Measurements from ENCODE around the gene TRAPPC2L.

Gene TRAPPC2L

DNA sequence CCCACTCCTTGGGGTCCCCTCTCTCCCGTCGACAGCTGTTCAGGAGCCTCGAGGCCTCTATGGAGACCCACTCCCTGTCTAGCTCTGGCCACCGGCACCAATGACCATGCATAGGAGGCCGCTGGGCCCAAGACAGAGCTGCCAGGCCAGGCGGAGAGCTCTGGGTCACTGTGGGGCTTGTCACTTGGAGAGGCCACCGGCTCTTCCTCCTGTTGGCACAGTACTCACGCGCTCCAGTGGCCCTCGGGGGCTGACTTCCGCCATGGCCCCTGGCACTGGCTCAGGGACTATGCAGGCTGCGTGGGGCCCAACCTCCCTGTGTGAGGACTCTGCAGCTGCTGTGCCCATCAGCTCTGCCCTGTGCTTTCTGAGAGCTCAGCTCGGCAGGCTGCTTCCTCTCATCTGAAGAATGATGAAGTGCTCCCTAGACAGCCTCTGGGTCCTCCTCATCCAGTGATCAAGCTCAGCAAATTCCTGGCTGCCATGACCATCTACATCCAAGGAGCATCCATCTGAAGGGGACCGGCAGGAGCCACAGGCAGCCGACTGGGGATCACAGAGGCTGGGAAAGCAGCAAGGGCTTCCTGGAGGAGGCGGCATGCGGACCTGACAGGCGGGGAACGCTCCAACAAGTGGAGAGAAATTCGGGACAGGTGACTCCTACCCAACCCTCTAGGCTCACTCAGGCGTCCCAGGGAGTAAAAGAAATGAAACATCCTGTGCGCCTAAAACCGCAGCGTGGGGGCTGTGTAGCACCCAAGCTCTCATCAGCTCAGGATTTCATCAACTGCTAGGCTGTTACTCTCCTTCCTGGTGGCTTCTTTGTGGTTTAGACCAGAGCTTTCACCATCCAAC, 17.0 kb upstream of the TRAPPC2L start:
- TF ChIP-seq, protein P1, sequence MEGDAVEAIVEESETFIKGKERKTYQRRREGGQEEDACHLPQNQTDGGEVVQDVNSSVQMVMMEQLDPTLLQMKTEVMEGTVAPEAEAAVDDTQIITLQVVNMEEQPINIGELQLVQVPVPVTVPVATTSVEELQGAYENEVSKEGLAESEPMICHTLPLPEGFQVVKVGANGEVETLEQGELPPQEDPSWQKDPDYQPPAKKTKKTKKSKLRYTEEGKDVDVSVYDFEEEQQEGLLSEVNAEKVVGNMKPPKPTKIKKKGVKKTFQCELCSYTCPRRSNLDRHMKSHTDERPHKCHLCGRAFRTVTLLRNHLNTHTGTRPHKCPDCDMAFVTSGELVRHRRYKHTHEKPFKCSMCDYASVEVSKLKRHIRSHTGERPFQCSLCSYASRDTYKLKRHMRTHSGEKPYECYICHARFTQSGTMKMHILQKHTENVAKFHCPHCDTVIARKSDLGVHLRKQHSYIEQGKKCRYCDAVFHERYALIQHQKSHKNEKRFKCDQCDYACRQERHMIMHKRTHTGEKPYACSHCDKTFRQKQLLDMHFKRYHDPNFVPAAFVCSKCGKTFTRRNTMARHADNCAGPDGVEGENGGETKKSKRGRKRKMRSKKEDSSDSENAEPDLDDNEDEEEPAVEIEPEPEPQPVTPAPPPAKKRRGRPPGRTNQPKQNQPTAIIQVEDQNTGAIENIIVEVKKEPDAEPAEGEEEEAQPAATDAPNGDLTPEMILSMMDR (IDR thresholded peaks at IDR 0.05; ENCODE audit: low read length, missing control alignments): no peak
- no peak overlapping the region for H3K4me3 ChIP-seq (replicated peaks; ENCODE audit: low read depth, low read length)
- no peak for DNase-seq (ENCODE audit: low read depth)

DNA sequence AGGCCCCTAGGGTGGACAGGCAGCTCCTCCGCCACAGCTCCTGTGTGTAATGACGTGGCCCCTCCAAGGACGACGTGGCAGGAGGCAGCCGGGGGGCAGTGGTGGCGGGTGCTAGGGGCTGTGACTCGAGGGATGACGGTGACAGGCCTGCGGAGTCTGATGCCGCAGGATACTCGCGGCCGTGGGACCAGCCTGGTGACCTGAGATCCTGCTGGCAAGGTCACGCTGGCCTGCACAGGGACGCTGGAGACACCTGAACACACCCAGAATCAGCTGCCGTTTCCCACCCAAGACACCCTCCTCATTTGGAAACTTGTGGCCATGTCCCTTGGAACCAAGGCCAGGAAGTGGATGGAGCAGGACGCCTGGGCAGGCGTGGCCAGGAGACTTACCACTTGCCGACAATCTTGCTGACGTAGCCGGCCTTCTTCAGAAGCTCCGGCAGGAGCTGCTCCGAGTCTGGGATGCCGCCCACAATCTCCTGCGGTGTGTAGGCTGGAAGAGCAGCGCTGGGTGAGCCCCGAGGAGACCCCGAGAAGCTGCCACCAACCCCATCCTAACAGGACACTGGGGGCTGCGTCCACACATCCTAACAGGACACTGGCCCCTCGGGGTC, 16.2 kb upstream of the TRAPPC2L start:
- DNase-seq (ENCODE audit: low read depth): no peak
- H3K4me3 ChIP-seq (replicated peaks; ENCODE audit: low read depth, low read length): no peak overlapping the region
- TF ChIP-seq, protein P1 (IDR thresholded peaks at IDR 0.05; ENCODE audit: low read length, missing control alignments): no peak

DNA sequence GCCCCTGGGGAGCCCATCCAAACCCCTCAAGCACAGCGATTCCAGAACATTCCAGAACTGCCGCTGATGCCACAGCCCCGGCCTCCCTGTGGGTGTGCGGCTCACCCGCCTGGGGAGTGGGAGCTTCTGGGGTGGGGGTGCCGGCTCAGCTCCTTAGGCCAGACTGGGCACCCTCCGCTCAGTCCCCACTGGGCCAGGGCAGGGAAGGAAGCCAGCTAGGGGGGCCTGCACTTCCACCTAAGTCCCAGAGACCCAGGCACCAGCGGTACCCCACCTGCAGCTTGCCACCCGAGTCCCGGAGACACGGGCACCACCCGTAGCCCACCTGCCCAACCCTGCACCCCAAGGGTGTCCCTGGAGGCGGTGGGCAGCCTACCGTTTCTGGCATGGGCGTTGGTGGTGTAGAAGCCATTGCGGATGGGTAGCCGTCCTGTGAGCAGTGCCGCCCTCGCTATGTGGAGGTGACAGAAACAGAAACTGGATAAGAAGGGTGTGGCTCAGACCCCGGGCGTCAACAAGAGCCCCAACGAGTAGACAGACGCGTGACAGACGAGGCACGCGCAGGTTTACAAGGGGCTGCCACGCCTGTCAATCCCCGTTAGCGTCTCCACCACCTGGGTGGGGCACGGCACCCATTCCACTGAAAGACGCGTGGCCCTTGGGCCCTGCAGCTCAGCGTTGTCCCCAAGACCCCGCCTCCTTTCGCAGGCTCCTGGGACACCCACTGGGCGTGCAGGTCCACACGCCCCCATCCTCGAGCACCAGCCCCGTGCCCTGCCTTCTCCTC, 15.2 kb upstream of the TRAPPC2L start:
- no peak for DNase-seq (ENCODE audit: low read depth)
- TF ChIP-seq, protein P1 (IDR thresholded peaks at IDR 0.05; ENCODE audit: low read length, missing control alignments): no peak
- no peak overlapping the region for H3K4me3 ChIP-seq (replicated peaks; ENCODE audit: low read depth, low read length)

GRCh38 chr16:88842308-88842756, 14.6 kb upstream of the TRAPPC2L start:
- no peak overlapping the region for H3K4me3 ChIP-seq (replicated peaks; ENCODE audit: low read depth, low read length)
- TF ChIP-seq, protein P1 (IDR thresholded peaks at IDR 0.05; ENCODE audit: low read length, missing control alignments): no peak
- DNase-seq (ENCODE audit: low read depth): no peak

GRCh38 chr16:88842806-88843205, 14.1 kb upstream of the TRAPPC2L start:
- TF ChIP-seq, protein P1 (IDR thresholded peaks at IDR 0.05; ENCODE audit: low read length, missing control alignments): no peak
- DNase-seq (ENCODE audit: low read depth): no peak

DNA sequence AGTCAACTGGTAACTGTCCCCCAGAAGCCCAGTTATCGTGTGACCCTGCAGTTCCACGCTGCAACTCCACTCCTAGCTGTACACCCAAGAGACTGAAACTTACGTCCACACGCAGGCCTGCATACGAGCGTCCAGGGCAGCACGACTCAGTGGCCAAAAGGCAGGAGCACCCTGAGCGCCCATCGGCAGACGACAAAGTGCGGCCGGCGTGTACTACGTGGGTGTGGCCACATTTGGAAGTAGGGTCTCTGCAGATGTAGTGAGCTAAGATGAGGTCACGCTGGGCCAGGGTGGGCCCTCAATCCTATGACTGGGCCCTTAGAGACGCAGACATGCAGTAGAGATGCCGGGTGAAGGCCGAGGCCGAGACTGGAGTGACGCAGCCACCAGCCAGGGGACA, 13.7 kb upstream of the TRAPPC2L start:
- TF ChIP-seq, protein P1 (IDR thresholded peaks at IDR 0.05; ENCODE audit: low read length, missing control alignments): no peak

More at GRCh38 chr16:88842806-88843205, 14.1 kb upstream of the TRAPPC2L start:
- H3K4me3 ChIP-seq (replicated peaks; ENCODE audit: low read depth, low read length): no peak overlapping the region

More for the DNA sequence above, 13.7 kb upstream of the TRAPPC2L start:
- no peak for DNase-seq (ENCODE audit: low read depth)
- H3K4me3 ChIP-seq (replicated peaks; ENCODE audit: low read depth, low read length): no peak overlapping the region
